LNCaP clone FGC (cell line): Measurements from ENCODE around the gene MAN1A1.

Experiments
- DNase-seq: peaks from one replicate; pipeline ENCODE4 v3.0.0-alpha.2; 2011; ENCODE audit warnings: low read depth
- H3K4me3 ChIP-seq: 2 replicates; pipeline ENCODE4 v1.5.1; 2011; ENCODE audit warnings: mild to moderate bottlenecking, low read depth, low read length, control low read depth
- CTCF ChIP-seq: IDR thresholded peaks from 2 replicates; pipeline ENCODE4 v1.5.1; 2012; ENCODE audit warnings: mild to moderate bottlenecking; ENCODE audit not compliant: control insufficient read depth, insufficient read depth; ENCODE audit errors: extremely low read depth

MAN1A1 gene

GRCh38 chr6:119176445-119176844, 173.1 kb downstream of the MAN1A1 start:
- no peak overlapping the region for H3K4me3 ChIP-seq
- DNase-seq, result no peak
- no peak for TF ChIP-seq CTCF

- DNase-seq, result no peak
- no peak for TF ChIP-seq CTCF
- H3K4me3 ChIP-seq, result no peak overlapping the region
These were observed 174.4 kb downstream of the MAN1A1 start for GRCh38 chr6:119174879-119175817.

- TF ChIP-seq CTCF, result no peak
- no peak for DNase-seq
- no peak overlapping the region for H3K4me3 ChIP-seq
These were observed 175.5 kb downstream of the MAN1A1 start for GRCh38 chr6:119174085-119174445.

- DNase-seq, result no peak
- TF ChIP-seq CTCF, result no peak
- no peak overlapping the region for H3K4me3 ChIP-seq
These were observed 176.1 kb downstream of the MAN1A1 start for GRCh38 chr6:119173249-119174084.

- TF ChIP-seq CTCF, result no peak
- H3K4me3 ChIP-seq, result no peak overlapping the region
- no peak for DNase-seq
These were observed 176.7 kb downstream of the MAN1A1 start for GRCh38 chr6:119172824-119173223.

GRCh38 chr6:119171864-119172588, 177.5 kb downstream of the MAN1A1 start:
- no peak for TF ChIP-seq CTCF
- H3K4me3 ChIP-seq, result no peak overlapping the region
- DNase-seq, result no peak
